Myocyte (in vitro differentiated cells): Measurements from ENCODE around the gene GNA12. TPM values are rescaled to one million over a fixed set of nuclear protein-coding genes. Genes with fewer than 3 reads are reported as not detected.
A peak's percentile ranks its signal among the peaks of the same experiment; 100 is the strongest.

ENCODE experiments used
- DNase-seq: peaks from one replicate; pipeline ENCODE4 v3.0.0-alpha.2; 2012; ENCODE audit warnings: low read depth
- total RNA-seq: library from RNA; depleted of rRNA; stranded (reverse); fragments of >200 nt; gene quantifications from 2 replicates; pipeline ENCODE4 v1.2.3, GENCODE V29; 2014

Gene GNA12
- total RNA-seq, 1 donor from 2014 or later: 10.2 TPM

- no peak for DNase-seq
These were observed 38.7 kb downstream of the GNA12 start for GRCh38 chr7:2805213-2805944.

- DNase-seq: no peak
These were observed 39.8 kb downstream of the GNA12 start for GRCh38 chr7:2804227-2804763.

GRCh38 chr7:2803755-2804154, 40.4 kb downstream of the GNA12 start:
- no peak for DNase-seq

GRCh38 chr7:2803342-2803692, 40.8 kb downstream of the GNA12 start:
- no peak for DNase-seq

GRCh38 chr7:2802504-2803341, 41.4 kb downstream of the GNA12 start:
- DNase-seq: no peak

- no peak for DNase-seq
These were observed 42.0 kb downstream of the GNA12 start for GRCh38 chr7:2802101-2802500.

- DNase-seq: peak; percentile 79
These were observed 43.0 kb downstream of the GNA12 start for GRCh38 chr7:2800931-2801688.

- no peak for DNase-seq
These were observed 43.7 kb downstream of the GNA12 start for GRCh38 chr7:2800220-2800930.

GRCh38 chr7:2799253-2799652, 44.9 kb downstream of the GNA12 start:
- no peak for DNase-seq

- DNase-seq: no peak
These were observed 45.4 kb downstream of the GNA12 start for GRCh38 chr7:2798669-2799068.

- no peak for DNase-seq
These were observed 47.5 kb downstream of the GNA12 start for GRCh38 chr7:2796358-2797352.

- DNase-seq: no peak
These were observed 48.2 kb downstream of the GNA12 start for GRCh38 chr7:2795906-2796305.

- DNase-seq: no peak
These were observed 49.1 kb downstream of the GNA12 start for GRCh38 chr7:2794836-2795636.

GRCh38 chr7:2792856-2793487, 51.1 kb downstream of the GNA12 start:
- DNase-seq: no peak

- no peak for DNase-seq
These were observed 51.9 kb downstream of the GNA12 start for GRCh38 chr7:2792235-2792634.

- DNase-seq: no peak
These were observed 52.7 kb downstream of the GNA12 start for GRCh38 chr7:2791390-2791789.

GRCh38 chr7:2787251-2787951, 56.7 kb downstream of the GNA12 start:
- DNase-seq: peak; percentile 96

- no peak for DNase-seq
These were observed 57.4 kb downstream of the GNA12 start for GRCh38 chr7:2786607-2787116.
